IMR-90 (cell line): ENCODE measurements around the gene PES1. TPM values are rescaled to one million over a fixed set of nuclear protein-coding genes. Genes with fewer than 3 reads are reported as not detected.
A peak's percentile ranks its signal among the peaks of the same experiment; 100 is the strongest.
"Not testable (repeated sequence)": the region's sequence is repeated elsewhere in the genome, so short reads cannot be mapped to it uniquely, and the experiment has no call there.

Experiments
- ATAC-seq: fragments of 200-7000 bp; cut with Tn5 transposase; 2 replicates; pipeline ENCODE4 v1.9.1; 2020; ENCODE audit warnings: low read depth, mild to moderate bottlenecking, moderate library complexity
- BruUV-seq: library from RNA; stranded (reverse); fragments of 400-500 nt; replicated peaks from 2 replicates; lab custom pipeline; 2021; lab: Mats Ljungman, UMichigan
- CTCF ChIA-PET: fragments of 300-600 bp; formaldehyde crosslinking; extraction: SDS; loops from one replicate; lab custom pipeline; 2021; ENCODE audit warnings: antibody characterized with exemption; lab: Yijun Ruan, JAX
- POLR2A ChIA-PET: fragments of 300-600 bp; sonication (Branson Sonifier 250); formaldehyde crosslinking; loops from one replicate; lab custom pipeline; 2022; ENCODE audit warnings: antibody characterized with exemption; ENCODE audit not compliant: unreplicated experiment; lab: Charles Lee
- DNase-seq: peaks from one replicate; pipeline ENCODE4 v3.0.0; 2013
- H2AFZ ChIP-seq: replicated peaks from 2 replicates; pipeline ENCODE3; 2013; ENCODE audit warnings: low read length, mild to moderate bottlenecking; ENCODE audit not compliant: poor library complexity
- H2AK5ac ChIP-seq: 2 replicates; pipeline ENCODE4 v1.6.1; 2013; ENCODE audit warnings: low read depth, low read length, inconsistent platforms
- H2AK9ac ChIP-seq: replicated peaks from 2 replicates; pipeline ENCODE3; 2013; ENCODE audit warnings: mild to moderate bottlenecking, low read depth, low read length, moderate library complexity; ENCODE audit not compliant: poor library complexity
- H2BK120ac ChIP-seq: 2 replicates; pipeline ENCODE4 v1.6.1; 2013; ENCODE audit warnings: low read depth, low read length, inconsistent platforms
- H2BK15ac ChIP-seq: 3 replicates; pipeline ENCODE4 v1.6.1; 2013; ENCODE audit warnings: low read depth, low read length, inconsistent platforms
- H2BK20ac ChIP-seq: 2 replicates; pipeline ENCODE4 v1.6.1; 2013; ENCODE audit warnings: low read depth, mild to moderate bottlenecking, inconsistent platforms, low read length, moderate library complexity
- H2BK5ac ChIP-seq: 2 replicates; pipeline ENCODE4 v1.6.1; 2013; ENCODE audit warnings: mild to moderate bottlenecking, low read depth, low read length, inconsistent platforms; ENCODE audit not compliant: poor library complexity, severe bottlenecking
- H3K14ac ChIP-seq: replicated peaks from 2 replicates; pipeline ENCODE4 v1.6.1; 2013; ENCODE audit warnings: low read depth, low read length, inconsistent platforms
- H3K18ac ChIP-seq: 2 replicates; pipeline ENCODE4 v1.6.1; 2013; ENCODE audit warnings: low read depth, low read length, control low read depth
- H3K23ac ChIP-seq: 2 replicates; pipeline ENCODE4 v1.6.1; 2013; ENCODE audit warnings: low read depth, low read length, inconsistent platforms
- H3K27ac ChIP-seq: 2 replicates; pipeline ENCODE4 v1.5.1; 2013; ENCODE audit warnings: mild to moderate bottlenecking, control low read depth, low read length; ENCODE audit not compliant: insufficient read depth
- H3K27me3 ChIP-seq: 2 replicates; pipeline ENCODE4 v1.6.1; 2013; ENCODE audit warnings: low read length; ENCODE audit not compliant: control insufficient read depth, insufficient read depth
- H3K36me3 ChIP-seq: 2 replicates; pipeline ENCODE4 v1.6.1; 2013; ENCODE audit warnings: low read length, mixed read lengths; ENCODE audit not compliant: control insufficient read depth, insufficient read depth
- H3K4ac ChIP-seq: 2 replicates; pipeline ENCODE4 v1.6.1; 2013; ENCODE audit warnings: low read depth, low read length, inconsistent platforms
- H3K4me1 ChIP-seq: 2 replicates; pipeline ENCODE4 v1.6.1; 2013; ENCODE audit warnings: low read length, mixed read lengths; ENCODE audit not compliant: control insufficient read depth, insufficient read depth
- H3K4me2 ChIP-seq: 2 replicates; pipeline ENCODE4 v1.6.1; 2013; ENCODE audit warnings: low read depth, mild to moderate bottlenecking, control low read depth, low read length, moderate library complexity
- H3K4me3 ChIP-seq: 2 replicates; pipeline ENCODE4 v1.5.1; 2013; ENCODE audit warnings: low read depth, mild to moderate bottlenecking, control low read depth, low read length, moderate library complexity; ENCODE audit not compliant: insufficient read depth
- H3K56ac ChIP-seq: 2 replicates; pipeline ENCODE4 v1.6.1; 2013; ENCODE audit warnings: low read length, inconsistent platforms; ENCODE audit not compliant: insufficient read depth; ENCODE audit errors: extremely low read depth
- H3K79me1 ChIP-seq, 2 experiments: 2 replicates each; pipeline ENCODE4 v1.6.1; 2013; ENCODE audit warnings: low read length in 2 of 2, inconsistent platforms in 1 of 2, low read depth in 1 of 2
- H3K9ac ChIP-seq: 2 replicates; pipeline ENCODE4 v1.6.1; 2013; ENCODE audit warnings: low read depth, low read length, control low read depth
- H3K9me1 ChIP-seq: 2 replicates; pipeline ENCODE4 v1.6.1; 2013; ENCODE audit warnings: low read length, inconsistent platforms; ENCODE audit not compliant: insufficient read depth
- H3K9me3 ChIP-seq: 2 replicates; pipeline ENCODE4 v1.6.1; 2013; ENCODE audit warnings: low read length; ENCODE audit not compliant: control insufficient read depth, insufficient read depth
- H4K20me1 ChIP-seq: 2 replicates; pipeline ENCODE4 v1.6.1; 2013; ENCODE audit warnings: low read length, inconsistent platforms; ENCODE audit not compliant: insufficient read depth
- H4K5ac ChIP-seq: 2 replicates; pipeline ENCODE4 v1.6.1; 2013; ENCODE audit warnings: mild to moderate bottlenecking, low read depth, low read length, control low read depth
- H4K8ac ChIP-seq, 2 experiments: 2 replicates each; pipeline ENCODE4 v1.6.1; 2013; ENCODE audit warnings: low read depth in 2 of 2, low read length in 2 of 2, control low read depth in 1 of 2, inconsistent platforms in 1 of 2
- H4K91ac ChIP-seq: 2 replicates; pipeline ENCODE4 v1.6.1; 2013; ENCODE audit warnings: low read depth, low read length, inconsistent platforms; ENCODE audit not compliant: insufficient read depth
- BHLHE40 ChIP-seq: fragments of 150-350 bp; IDR thresholded peaks from 2 replicates; pipeline ENCODE4 v1.6.1; 2016; ENCODE audit warnings: mild to moderate bottlenecking, low read depth, low read length
- CHD1 ChIP-seq: IDR thresholded peaks from 2 replicates; pipeline ENCODE4 v1.6.1; 2012; ENCODE audit warnings: low read depth, low read length, improper control_type of control experiment
- ELK1 ChIP-seq: fragments of 150-350 bp; IDR thresholded peaks from 2 replicates; pipeline ENCODE4 v1.6.1; 2016; ENCODE audit warnings: low read depth, mild to moderate bottlenecking, low read length, moderate library complexity, borderline replicate concordance
- MAFK ChIP-seq: IDR thresholded peaks from 2 replicates; pipeline ENCODE4 v1.6.1; 2012; ENCODE audit warnings: low read depth, low read length, improper control_type of control experiment
- RCOR1 ChIP-seq: IDR thresholded peaks from 2 replicates; pipeline ENCODE4 v1.6.1; 2012; ENCODE audit warnings: mild to moderate bottlenecking, low read length, improper control_type of control experiment; ENCODE audit not compliant: insufficient replicate concordance
- WGBS, 2 experiments: methylation state at CpG; one replicate each; pipeline versions ENCODE4 v1.1.5 to v1.1.7; 2013; ENCODE audit warnings: missing lambda C conversion rate in 2 of 2; ENCODE audit not compliant: insufficient read length in 1 of 2; ENCODE audit errors: extremely low coverage in 2 of 2; 5-methylcytosine and 5-hydroxymethylcytosine counted together
- dilution Hi-C: fragments of 300-500 bp; cut with HindIII; formaldehyde crosslinking; loops from one replicate; pipeline ENCODE4 v1.14.3; 2018; ENCODE audit warnings: low sequenced_read_pairs; ENCODE audit not compliant: unreplicated experiment
- in situ Hi-C: fragments of 300-500 bp; cut with MboI; formaldehyde crosslinking; loops from 3 replicates; pipeline ENCODE4 v1.14.3; 2019; ENCODE audit warnings: low sequenced_read_pairs, inconsistent platforms, mixed read lengths
- intact Hi-C: fragments of 100-400 bp; cut with micrococcal nuclease; formaldehyde crosslinking; loops from 2 replicates; pipeline ENCODE4 v1.10.0; 2022
- polyA plus RNA-seq, 3 experiments: library from polyadenylated mRNA; depleted of rRNA; stranded (reverse); fragments of >200 nt; gene quantifications; 2 replicates each; pipeline ENCODE4 v1.2.3, GENCODE V29; 2012; ENCODE audit warnings: low replicate concordance in 1 of 3
- total RNA-seq: library from RNA; depleted of rRNA; stranded (reverse); fragments of >200 nt; gene quantifications from 2 replicates; pipeline ENCODE4 v1.2.3, GENCODE V29; 2012

PES1 gene
- total and polyA plus RNA-seq, 2 of the 4 experiments (the other 2 are of a cell fraction) = 120 to 142 TPM

- Histone ChIP-seq H3K27ac (no peak overlapping the region), H2BK120ac (no peak overlapping the region), H3K4me1 (no peaks in the 10 kb centered on the region), H2AK9ac (no peak overlapping the region), H3K23ac (no peak overlapping the region), H3K27me3 (peaks cover 36% of the 10 kb centered on the region), H3K4me3 (no peak overlapping the region), H3K56ac (no peak overlapping the region), H3K9ac (no peak overlapping the region), H3K36me3 (no peaks in the 10 kb centered on the region), H3K9me1 (no peaks in the 10 kb centered on the region), H3K79me1 (no peaks in the 10 kb centered on the region), H4K5ac (no peak overlapping the region), H2AFZ (peak overlapping the region; percentile 19), H2BK5ac (no peak overlapping the region), H2BK20ac (no peak overlapping the region), H4K91ac (no peak overlapping the region), H2AK5ac (no peak overlapping the region), H3K18ac (no peak overlapping the region), H3K9me3 (no peaks in the 10 kb centered on the region), H3K4me2 (no peak overlapping the region), H2BK15ac (no peak overlapping the region), H3K4ac (no peak overlapping the region), H3K14ac (no peak overlapping the region), H4K20me1 (no peaks in the 10 kb centered on the region), H4K8ac (no peak overlapping the region)
- DNase-seq = no peak
- 45% methylated on average over 3 of the region's 10 CpGs; no CpG with 5 or more reads in 1 of the 2 experiments for WGBS, 2 experiments
- ATAC-seq = no peak
- dilution Hi-C loops (no loop called here), in situ Hi-C loops (no loop called here), intact Hi-C loops (no loop called here)
- TF ChIP-seq ELK1 (no peak), MAFK (no peak), CHD1 (no peak), BHLHE40 (no peak), RCOR1 (no peak)
- no TSS peak for BruUV-seq
- ChIA-PET CTCF (no interaction called here), POLR2A (no interaction called here)
Observed at GRCh38 chr22:30561402-30562189, 30.1 kb downstream of the PES1 start.

GRCh38 chr22:30560643-30561202, 31.0 kb downstream of the PES1 start:
- H2AK5ac ChIP-seq, H3K79me1 ChIP-seq, H2AK9ac ChIP-seq, H3K4me2 ChIP-seq, H2BK5ac ChIP-seq, H3K14ac ChIP-seq, H4K91ac ChIP-seq, H4K5ac ChIP-seq, H3K36me3 ChIP-seq, H3K18ac ChIP-seq, H3K9me3 ChIP-seq, H2BK120ac ChIP-seq, POLR2A ChIA-PET, ATAC-seq, H3K27ac ChIP-seq, H2BK20ac ChIP-seq, H4K20me1 ChIP-seq, CTCF ChIA-PET, H3K4me3 ChIP-seq, in situ Hi-C loops, H2AFZ ChIP-seq, H3K9me1 ChIP-seq, H3K4me1 ChIP-seq, H3K9ac ChIP-seq, intact Hi-C loops, DNase-seq, dilution Hi-C loops, H2BK15ac ChIP-seq, H3K56ac ChIP-seq, BruUV-seq, H3K4ac ChIP-seq, H3K23ac ChIP-seq, H4K8ac ChIP-seq: not testable (repeated sequence)
- 66% methylated on average over 6 of the region's 11 CpGs; no CpG with 5 or more reads in 1 of the 2 experiments for WGBS, 2 experiments
- peaks cover 29% of the 10 kb centered on the region for H3K27me3 ChIP-seq
